ENCODE results near the gene TM4SF5.

GRCh38 chr17:4807605-4808377 is 36.1 kb downstream of the TM4SF5 start:
- TF ChIP-seq GATA2 (IDR thresholded peaks at IDR 0.05; ENCODE audit: low read depth, low read length) (no peak), GATA3 (IDR thresholded peaks at IDR 0.05; ENCODE audit: low read depth, low read length) (no peak)
